GM12878 (cell line): ENCODE measurements around the gene NPAS2. TPM values are rescaled to one million over a fixed set of nuclear protein-coding genes. Genes with fewer than 3 reads are reported as not detected.
A peak's percentile ranks its signal among the peaks of the same experiment; 100 is the strongest.

Source experiments
- CREB1 ChIP-seq: IDR thresholded peaks from 2 replicates; pipeline ENCODE4 v1.6.1; 2012; ENCODE audit warnings: low read depth, mild to moderate bottlenecking, inconsistent platforms
- JUNB ChIP-seq: IDR thresholded peaks from 2 replicates; pipeline ENCODE4 v1.6.1; 2016; ENCODE audit warnings: antibody characterized with exemption, mild to moderate bottlenecking
- MTA3 ChIP-seq: IDR thresholded peaks from 2 replicates; pipeline ENCODE4 v1.6.1; 2012; ENCODE audit warnings: low read length, inconsistent platforms, borderline replicate concordance
- NFXL1 ChIP-seq: fragments of 450-650 bp; IDR thresholded peaks from 2 replicates; pipeline ENCODE4 v1.6.1; 2017; ENCODE audit warnings: antibody characterized with exemption, mild to moderate bottlenecking, borderline replicate concordance
- PAX5 ChIP-seq: IDR thresholded peaks from 2 replicates; pipeline ENCODE4 v1.6.1; 2011; ENCODE audit warnings: low read depth, low read length, borderline replicate concordance
- PML ChIP-seq: IDR thresholded peaks from 2 replicates; pipeline ENCODE4 v1.6.1; 2012; ENCODE audit warnings: low read length, inconsistent platforms
- POU2F2 ChIP-seq: IDR thresholded peaks from 3 replicates; pipeline ENCODE4 v1.6.1; 2011; ENCODE audit warnings: low read depth, mild to moderate bottlenecking, low read length, borderline replicate concordance
- SIN3A ChIP-seq: IDR thresholded peaks from 2 replicates; pipeline ENCODE4 v1.6.1; 2012; ENCODE audit warnings: low read depth, low read length, improper control_type of control experiment
- SMARCA5 ChIP-seq: fragments of 450-650 bp; IDR thresholded peaks from 2 replicates; pipeline ENCODE4 v1.6.1; 2017; ENCODE audit warnings: mild to moderate bottlenecking
- SREBF1 ChIP-seq: IDR thresholded peaks from 2 replicates; pipeline ENCODE4 v1.6.1; 2012; ENCODE audit warnings: mild to moderate bottlenecking, low read length
- YBX1 ChIP-seq: fragments of 450-650 bp; IDR thresholded peaks from 2 replicates; pipeline ENCODE4 v1.6.1; 2016; ENCODE audit warnings: antibody characterized with exemption
- ZNF24 ChIP-seq: fragments of 450-650 bp; IDR thresholded peaks from 2 replicates; pipeline ENCODE4 v1.6.1; 2017; ENCODE audit warnings: antibody characterized with exemption, mild to moderate bottlenecking
- ZNF274 ChIP-seq: IDR thresholded peaks from one replicate; pipeline ENCODE4 v1.8.0; 2011; ENCODE audit not compliant: insufficient read length, insufficient read depth
- ZSCAN29 ChIP-seq: fragments of 450-650 bp; IDR thresholded peaks from 2 replicates; pipeline ENCODE4 v1.6.1; 2017; ENCODE audit warnings: mild to moderate bottlenecking, moderate library complexity
- polyA plus RNA-seq, 11 experiments: library from polyadenylated mRNA; depleted of rRNA in 4 of 11; unstranded in 6 of 11; stranded (reverse) in 5 of 11; fragments of >200 nt; fragmentation: Nextera tagmentation in 4 of 11; fragmentation: Illumina TruSeq in 1 of 11; extraction: Ambion mirVana in 4 of 11; extraction: Trizol in 1 of 11; gene quantifications; 1 replicate in 1 of 11; 2 replicates in 10 of 11; pipeline versions ENCODE4 v1.2.1 to v1.2.3, GENCODE V29; 2011 to 2016; ENCODE audit warnings: inconsistent platforms in 2 of 11, missing spikeins in 2 of 11, low read depth in 1 of 11
- total RNA-seq, 4 experiments: library from RNA; depleted of rRNA in 3 of 4; stranded (reverse); fragments of >200 nt in 3 of 4; fragmentation: Illumina TruSeq in 1 of 4; extraction: Trizol in 1 of 4; gene quantifications; 2 replicates each; pipeline versions ENCODE4 v1.2.1 to v1.2.3, GENCODE V29; 2013 to 2021
- TF ChIP-seq, protein P1 (sequence below): fragments of 450-650 bp; IDR thresholded peaks from 2 replicates; pipeline ENCODE4 v1.6.1; 2017; ENCODE audit warnings: mild to moderate bottlenecking, moderate library complexity
- TF ChIP-seq, protein P2 (sequence below): fragments of 450-650 bp; IDR thresholded peaks from 2 replicates; pipeline ENCODE4 v1.6.1; 2016; ENCODE audit warnings: mild to moderate bottlenecking, moderate library complexity, borderline replicate concordance
- TF ChIP-seq, protein P3 (sequence below): IDR thresholded peaks from 2 replicates; pipeline ENCODE4 v1.6.1; 2012; ENCODE audit warnings: low read depth, low read length, improper control_type of control experiment
- TF ChIP-seq, protein P4 (sequence below): IDR thresholded peaks from 2 replicates; pipeline ENCODE4 v1.6.1; 2012; ENCODE audit warnings: low read depth, low read length, improper control_type of control experiment
- TF ChIP-seq, protein P5 (sequence below): fragments of 450-650 bp; IDR thresholded peaks from 2 replicates; pipeline ENCODE4 v1.6.1; 2016; ENCODE audit warnings: mild to moderate bottlenecking

The NPAS2 gene
- total and polyA plus RNA-seq, 10 of the 15 experiments (the other 5 are each of a cell fraction or from before 2014, with no cell fraction given): 0.08 TPM; not detected in 9

DNA sequence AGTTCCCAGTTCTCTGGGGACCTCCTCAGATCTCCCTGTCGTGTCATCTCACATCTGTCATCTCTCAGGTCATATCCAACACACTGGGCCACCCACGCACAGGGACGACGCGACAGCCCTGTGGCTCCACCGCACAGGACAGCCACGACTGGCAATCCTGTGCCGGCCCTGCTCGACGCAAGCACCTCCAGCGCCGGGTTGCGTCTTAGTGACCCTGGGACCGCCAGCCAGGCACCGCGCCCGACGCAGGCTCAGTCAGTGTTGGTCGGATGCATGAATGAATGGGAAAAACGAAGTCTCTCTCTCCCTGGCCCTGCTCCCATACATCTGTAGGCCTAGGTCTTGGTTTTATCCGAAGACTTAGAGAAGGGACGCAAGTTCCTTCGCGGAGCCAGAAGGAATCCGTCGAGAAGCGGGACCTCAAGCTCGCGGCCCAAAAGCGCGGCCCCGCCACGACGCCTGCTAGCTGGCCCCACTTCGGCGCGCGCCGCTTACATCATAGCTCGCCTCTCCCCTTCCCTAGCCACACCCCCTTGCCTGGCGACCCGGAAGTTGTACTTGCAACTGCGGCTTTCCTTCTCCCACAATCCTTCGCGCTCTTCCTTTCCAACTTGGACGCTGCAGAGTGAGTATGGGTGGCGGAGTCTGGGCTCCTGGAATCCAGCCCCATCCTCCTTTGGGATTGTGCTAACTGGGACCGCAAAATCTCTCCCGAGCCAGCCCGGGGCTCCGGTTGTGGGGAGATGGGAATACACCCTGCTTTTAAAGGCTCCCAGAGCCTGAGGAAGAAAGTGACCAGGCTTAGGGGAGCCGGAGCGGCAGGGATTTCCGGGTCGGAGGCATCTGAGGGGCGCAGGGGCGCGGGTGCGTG, 182.0 kb downstream of the NPAS2 start, which contains the start of gene RPL31 (continued):
- TF ChIP-seq, protein P1, sequence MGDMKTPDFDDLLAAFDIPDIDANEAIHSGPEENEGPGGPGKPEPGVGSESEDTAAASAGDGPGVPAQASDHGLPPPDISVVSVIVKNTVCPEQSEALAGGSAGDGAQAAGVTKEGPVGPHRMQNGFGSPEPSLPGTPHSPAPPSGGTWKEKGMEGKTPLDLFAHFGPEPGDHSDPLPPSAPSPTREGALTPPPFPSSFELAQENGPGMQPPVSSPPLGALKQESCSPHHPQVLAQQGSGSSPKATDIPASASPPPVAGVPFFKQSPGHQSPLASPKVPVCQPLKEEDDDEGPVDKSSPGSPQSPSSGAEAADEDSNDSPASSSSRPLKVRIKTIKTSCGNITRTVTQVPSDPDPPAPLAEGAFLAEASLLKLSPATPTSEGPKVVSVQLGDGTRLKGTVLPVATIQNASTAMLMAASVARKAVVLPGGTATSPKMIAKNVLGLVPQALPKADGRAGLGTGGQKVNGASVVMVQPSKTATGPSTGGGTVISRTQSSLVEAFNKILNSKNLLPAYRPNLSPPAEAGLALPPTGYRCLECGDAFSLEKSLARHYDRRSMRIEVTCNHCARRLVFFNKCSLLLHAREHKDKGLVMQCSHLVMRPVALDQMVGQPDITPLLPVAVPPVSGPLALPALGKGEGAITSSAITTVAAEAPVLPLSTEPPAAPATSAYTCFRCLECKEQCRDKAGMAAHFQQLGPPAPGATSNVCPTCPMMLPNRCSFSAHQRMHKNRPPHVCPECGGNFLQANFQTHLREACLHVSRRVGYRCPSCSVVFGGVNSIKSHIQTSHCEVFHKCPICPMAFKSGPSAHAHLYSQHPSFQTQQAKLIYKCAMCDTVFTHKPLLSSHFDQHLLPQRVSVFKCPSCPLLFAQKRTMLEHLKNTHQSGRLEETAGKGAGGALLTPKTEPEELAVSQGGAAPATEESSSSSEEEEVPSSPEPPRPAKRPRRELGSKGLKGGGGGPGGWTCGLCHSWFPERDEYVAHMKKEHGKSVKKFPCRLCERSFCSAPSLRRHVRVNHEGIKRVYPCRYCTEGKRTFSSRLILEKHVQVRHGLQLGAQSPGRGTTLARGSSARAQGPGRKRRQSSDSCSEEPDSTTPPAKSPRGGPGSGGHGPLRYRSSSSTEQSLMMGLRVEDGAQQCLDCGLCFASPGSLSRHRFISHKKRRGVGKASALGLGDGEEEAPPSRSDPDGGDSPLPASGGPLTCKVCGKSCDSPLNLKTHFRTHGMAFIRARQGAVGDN: peak; percentile 99
- TF ChIP-seq ZNF274 (no peak), ZNF24 (0 out of 2 replicates have a peak, but pooled peaks have one; percentile 21), CREB1 (peak; percentile 96), ZSCAN29 (no peak), POU2F2 (peak; percentile 93), PAX5 (peak; percentile 36; the same call in 1 of the 2 replicates), SMARCA5 (peak; percentile 74; the same call in 1 of the 2 replicates), MTA3 (no peak), PML (peak; percentile 99), JUNB (no peak), YBX1 (no peak), SIN3A (no peak), NFXL1 (no peak), SREBF1 (no peak; the same call in 1 of the 2 replicates)
- TF ChIP-seq, protein P2, sequence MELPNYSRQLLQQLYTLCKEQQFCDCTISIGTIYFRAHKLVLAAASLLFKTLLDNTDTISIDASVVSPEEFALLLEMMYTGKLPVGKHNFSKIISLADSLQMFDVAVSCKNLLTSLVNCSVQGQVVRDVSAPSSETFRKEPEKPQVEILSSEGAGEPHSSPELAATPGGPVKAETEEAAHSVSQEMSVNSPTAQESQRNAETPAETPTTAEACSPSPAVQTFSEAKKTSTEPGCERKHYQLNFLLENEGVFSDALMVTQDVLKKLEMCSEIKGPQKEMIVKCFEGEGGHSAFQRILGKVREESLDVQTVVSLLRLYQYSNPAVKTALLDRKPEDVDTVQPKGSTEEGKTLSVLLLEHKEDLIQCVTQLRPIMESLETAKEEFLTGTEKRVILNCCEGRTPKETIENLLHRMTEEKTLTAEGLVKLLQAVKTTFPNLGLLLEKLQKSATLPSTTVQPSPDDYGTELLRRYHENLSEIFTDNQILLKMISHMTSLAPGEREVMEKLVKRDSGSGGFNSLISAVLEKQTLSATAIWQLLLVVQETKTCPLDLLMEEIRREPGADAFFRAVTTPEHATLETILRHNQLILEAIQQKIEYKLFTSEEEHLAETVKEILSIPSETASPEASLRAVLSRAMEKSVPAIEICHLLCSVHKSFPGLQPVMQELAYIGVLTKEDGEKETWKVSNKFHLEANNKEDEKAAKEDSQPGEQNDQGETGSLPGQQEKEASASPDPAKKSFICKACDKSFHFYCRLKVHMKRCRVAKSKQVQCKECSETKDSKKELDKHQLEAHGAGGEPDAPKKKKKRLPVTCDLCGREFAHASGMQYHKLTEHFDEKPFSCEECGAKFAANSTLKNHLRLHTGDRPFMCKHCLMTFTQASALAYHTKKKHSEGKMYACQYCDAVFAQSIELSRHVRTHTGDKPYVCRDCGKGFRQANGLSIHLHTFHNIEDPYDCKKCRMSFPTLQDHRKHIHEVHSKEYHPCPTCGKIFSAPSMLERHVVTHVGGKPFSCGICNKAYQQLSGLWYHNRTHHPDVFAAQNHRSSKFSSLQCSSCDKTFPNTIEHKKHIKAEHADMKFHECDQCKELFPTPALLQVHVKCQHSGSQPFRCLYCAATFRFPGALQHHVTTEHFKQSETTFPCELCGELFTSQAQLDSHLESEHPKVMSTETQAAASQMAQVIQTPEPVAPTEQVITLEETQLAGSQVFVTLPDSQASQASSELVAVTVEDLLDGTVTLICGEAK: peak; percentile 91
- TF ChIP-seq, protein P3, sequence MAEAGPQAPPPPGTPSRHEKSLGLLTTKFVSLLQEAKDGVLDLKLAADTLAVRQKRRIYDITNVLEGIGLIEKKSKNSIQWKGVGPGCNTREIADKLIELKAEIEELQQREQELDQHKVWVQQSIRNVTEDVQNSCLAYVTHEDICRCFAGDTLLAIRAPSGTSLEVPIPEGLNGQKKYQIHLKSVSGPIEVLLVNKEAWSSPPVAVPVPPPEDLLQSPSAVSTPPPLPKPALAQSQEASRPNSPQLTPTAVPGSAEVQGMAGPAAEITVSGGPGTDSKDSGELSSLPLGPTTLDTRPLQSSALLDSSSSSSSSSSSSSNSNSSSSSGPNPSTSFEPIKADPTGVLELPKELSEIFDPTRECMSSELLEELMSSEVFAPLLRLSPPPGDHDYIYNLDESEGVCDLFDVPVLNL: peak; percentile 33; the same call in 1 of the 2 replicates
- TF ChIP-seq, protein P4, sequence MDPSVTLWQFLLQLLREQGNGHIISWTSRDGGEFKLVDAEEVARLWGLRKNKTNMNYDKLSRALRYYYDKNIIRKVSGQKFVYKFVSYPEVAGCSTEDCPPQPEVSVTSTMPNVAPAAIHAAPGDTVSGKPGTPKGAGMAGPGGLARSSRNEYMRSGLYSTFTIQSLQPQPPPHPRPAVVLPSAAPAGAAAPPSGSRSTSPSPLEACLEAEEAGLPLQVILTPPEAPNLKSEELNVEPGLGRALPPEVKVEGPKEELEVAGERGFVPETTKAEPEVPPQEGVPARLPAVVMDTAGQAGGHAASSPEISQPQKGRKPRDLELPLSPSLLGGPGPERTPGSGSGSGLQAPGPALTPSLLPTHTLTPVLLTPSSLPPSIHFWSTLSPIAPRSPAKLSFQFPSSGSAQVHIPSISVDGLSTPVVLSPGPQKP: no peak
- TF ChIP-seq, protein P5, sequence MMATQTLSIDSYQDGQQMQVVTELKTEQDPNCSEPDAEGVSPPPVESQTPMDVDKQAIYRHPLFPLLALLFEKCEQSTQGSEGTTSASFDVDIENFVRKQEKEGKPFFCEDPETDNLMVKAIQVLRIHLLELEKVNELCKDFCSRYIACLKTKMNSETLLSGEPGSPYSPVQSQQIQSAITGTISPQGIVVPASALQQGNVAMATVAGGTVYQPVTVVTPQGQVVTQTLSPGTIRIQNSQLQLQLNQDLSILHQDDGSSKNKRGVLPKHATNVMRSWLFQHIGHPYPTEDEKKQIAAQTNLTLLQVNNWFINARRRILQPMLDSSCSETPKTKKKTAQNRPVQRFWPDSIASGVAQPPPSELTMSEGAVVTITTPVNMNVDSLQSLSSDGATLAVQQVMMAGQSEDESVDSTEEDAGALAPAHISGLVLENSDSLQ: no peak
